Fibroblast of lung (primary cell): Measurements from ENCODE around the gene KCND3. TPM values are rescaled to one million over a fixed set of nuclear protein-coding genes. Genes with fewer than 3 reads are reported as not detected.

Experiments
- DNase-seq, 2 donors: peaks; one replicate each; pipeline versions ENCODE4 v3.0.0 to v3.0.0-alpha.2; 2010; ENCODE audit warnings: low read depth in 2 of 2
- H2AFZ ChIP-seq: 2 replicates; pipeline ENCODE4 v1.5.1; 2012; ENCODE audit warnings: low read length, control low read depth, inconsistent platforms
- H3K27ac ChIP-seq: 2 replicates; pipeline ENCODE4 v1.5.1; 2011; ENCODE audit warnings: low read length, control low read depth; ENCODE audit not compliant: insufficient read depth
- H3K27me3 ChIP-seq: 2 replicates; pipeline ENCODE4 v1.5.1; 2011; ENCODE audit warnings: mild to moderate bottlenecking, low read length; ENCODE audit not compliant: control insufficient read depth, insufficient read depth
- H3K36me3 ChIP-seq: 2 replicates; pipeline ENCODE4 v1.5.1; 2011; ENCODE audit warnings: low read length; ENCODE audit not compliant: control insufficient read depth, insufficient read depth
- H3K4me1 ChIP-seq: 2 replicates; pipeline ENCODE4 v1.5.1; 2011; ENCODE audit warnings: low read length; ENCODE audit not compliant: control insufficient read depth, insufficient read depth; ENCODE audit errors: extremely low read depth
- H3K4me2 ChIP-seq: 2 replicates; pipeline ENCODE4 v1.5.1; 2011; ENCODE audit warnings: low read length, control low read depth; ENCODE audit not compliant: insufficient read depth; ENCODE audit errors: extremely low read depth
- H3K4me3 ChIP-seq, 4 experiments: fragments of 200-600 bp in 1 of 4; sonication (generic) in 1 of 4; replicated peaks in 1 of 4; 2 replicates each; pipeline ENCODE4 v1.5.1; 2011 to 2016; ENCODE audit warnings: low read length in 4 of 4, low read depth in 3 of 4, mild to moderate bottlenecking in 3 of 4, control low read depth in 2 of 4, inconsistent platforms in 1 of 4, mixed read lengths in 1 of 4; ENCODE audit not compliant: insufficient read depth in 1 of 4; ENCODE audit errors: control extremely low read depth in 1 of 4
- H3K79me2 ChIP-seq: 2 replicates; pipeline ENCODE4 v1.5.1; 2012; ENCODE audit warnings: mild to moderate bottlenecking, low read length, inconsistent platforms; ENCODE audit not compliant: control insufficient read depth, insufficient read depth
- H3K9ac ChIP-seq: 2 replicates; pipeline ENCODE4 v1.5.1; 2011; ENCODE audit warnings: mild to moderate bottlenecking, low read length, control low read depth; ENCODE audit not compliant: insufficient read depth
- H3K9me3 ChIP-seq: 2 replicates; pipeline ENCODE4 v1.5.1; 2012; ENCODE audit warnings: low read depth, low read length; ENCODE audit not compliant: control insufficient read depth, insufficient read depth
- H4K20me1 ChIP-seq: 2 replicates; pipeline ENCODE4 v1.5.1; 2011; ENCODE audit warnings: low read length; ENCODE audit not compliant: control insufficient read depth, insufficient read depth; ENCODE audit errors: extremely low read depth
- EZH2 ChIP-seq: IDR thresholded peaks from 2 replicates; pipeline ENCODE4 v1.5.1; 2012; ENCODE audit warnings: low read length, control low read depth, mild to moderate bottlenecking; ENCODE audit errors: missing control alignments
- polyA plus RNA-seq, 2 donors: library from polyadenylated mRNA; depleted of rRNA in 1 of 2; stranded (reverse) in 1 of 2; unstranded in 1 of 2; fragments of >200 nt; gene quantifications; 2 replicates each; pipeline ENCODE4 v1.2.1, GENCODE V29; 2011 to 2012; ENCODE audit warnings: missing spikeins in 1 of 2
- total RNA-seq: library from RNA; depleted of rRNA; stranded (reverse); fragments of >200 nt; gene quantifications from 2 replicates; pipeline ENCODE4 v1.2.1, GENCODE V29; 2014
- TF ChIP-seq, protein P1 (sequence below), 2 donors: IDR thresholded peaks in 1 of 2; conservative IDR thresholded peaks in 1 of 2; 1 replicate in 1 of 2; 2 replicates in 1 of 2; pipeline ENCODE4 v1.5.1; 2011 to 2012; ENCODE audit warnings: low read length in 2 of 2, control low read depth in 1 of 2, inconsistent platforms in 1 of 2, low read depth in 1 of 2, mild to moderate bottlenecking in 1 of 2

KCND3 gene
- total and polyA plus RNA-seq, 2 donors (not counting 1 experiment from before 2014, with no cell fraction given), result 0.66 to 9.3 TPM

DNA sequence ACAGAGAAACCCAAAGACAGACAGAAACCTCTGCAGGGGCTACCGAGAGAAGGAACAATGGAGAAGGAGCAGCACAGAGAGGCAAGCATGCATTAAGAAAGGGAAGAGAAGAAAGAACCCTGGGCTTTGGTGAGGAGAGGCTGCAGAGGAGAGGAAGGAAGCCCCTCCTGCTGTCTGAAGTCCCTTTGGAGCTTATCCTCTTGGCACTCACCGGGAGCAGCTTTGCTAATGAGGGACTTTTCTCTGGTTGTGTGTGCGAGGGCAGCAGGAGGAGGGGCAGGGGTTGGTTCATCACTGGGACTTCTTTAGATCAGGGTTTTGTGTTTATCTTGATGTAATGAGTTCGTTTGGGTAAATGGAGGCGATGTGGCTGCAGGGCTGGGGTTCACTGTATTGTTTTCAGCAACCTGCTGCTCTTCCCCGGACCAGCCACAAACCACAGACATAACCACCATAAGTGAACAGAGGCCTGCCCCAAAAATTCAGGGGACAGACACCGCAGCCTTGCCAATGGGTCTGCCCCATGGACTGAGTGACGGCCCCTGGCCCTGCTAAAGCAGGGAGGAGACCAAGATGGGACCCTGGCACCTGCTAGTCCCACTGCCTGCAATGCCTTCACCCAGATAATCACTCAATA lies 100.6 kb downstream of the KCND3 start:
- Histone ChIP-seq H3K27ac (no peak overlapping the region), H2AFZ (no peak overlapping the region), H3K9me3 (no peaks in the 10 kb centered on the region), H3K79me2 (no peaks in the 10 kb centered on the region), H3K9ac (no peak overlapping the region), H3K27me3 (no peaks in the 10 kb centered on the region), H3K4me2 (no peak overlapping the region), H4K20me1 (no peaks in the 10 kb centered on the region), H3K36me3 (no peaks in the 10 kb centered on the region), H3K4me3 (no peak overlapping the region), H3K4me1 (no peaks in the 10 kb centered on the region)
- DNase-seq, result no peak
- TF ChIP-seq, protein P1, sequence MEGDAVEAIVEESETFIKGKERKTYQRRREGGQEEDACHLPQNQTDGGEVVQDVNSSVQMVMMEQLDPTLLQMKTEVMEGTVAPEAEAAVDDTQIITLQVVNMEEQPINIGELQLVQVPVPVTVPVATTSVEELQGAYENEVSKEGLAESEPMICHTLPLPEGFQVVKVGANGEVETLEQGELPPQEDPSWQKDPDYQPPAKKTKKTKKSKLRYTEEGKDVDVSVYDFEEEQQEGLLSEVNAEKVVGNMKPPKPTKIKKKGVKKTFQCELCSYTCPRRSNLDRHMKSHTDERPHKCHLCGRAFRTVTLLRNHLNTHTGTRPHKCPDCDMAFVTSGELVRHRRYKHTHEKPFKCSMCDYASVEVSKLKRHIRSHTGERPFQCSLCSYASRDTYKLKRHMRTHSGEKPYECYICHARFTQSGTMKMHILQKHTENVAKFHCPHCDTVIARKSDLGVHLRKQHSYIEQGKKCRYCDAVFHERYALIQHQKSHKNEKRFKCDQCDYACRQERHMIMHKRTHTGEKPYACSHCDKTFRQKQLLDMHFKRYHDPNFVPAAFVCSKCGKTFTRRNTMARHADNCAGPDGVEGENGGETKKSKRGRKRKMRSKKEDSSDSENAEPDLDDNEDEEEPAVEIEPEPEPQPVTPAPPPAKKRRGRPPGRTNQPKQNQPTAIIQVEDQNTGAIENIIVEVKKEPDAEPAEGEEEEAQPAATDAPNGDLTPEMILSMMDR (conservative IDR thresholded peaks at IDR 0.05 in 1 of 2, IDR thresholded peaks at IDR 0.05 in 1 of 2; ENCODE audit: low read depth in 1 of 2, low read length in 2 of 2), result no peak
- TF ChIP-seq EZH2, result no peak

DNA sequence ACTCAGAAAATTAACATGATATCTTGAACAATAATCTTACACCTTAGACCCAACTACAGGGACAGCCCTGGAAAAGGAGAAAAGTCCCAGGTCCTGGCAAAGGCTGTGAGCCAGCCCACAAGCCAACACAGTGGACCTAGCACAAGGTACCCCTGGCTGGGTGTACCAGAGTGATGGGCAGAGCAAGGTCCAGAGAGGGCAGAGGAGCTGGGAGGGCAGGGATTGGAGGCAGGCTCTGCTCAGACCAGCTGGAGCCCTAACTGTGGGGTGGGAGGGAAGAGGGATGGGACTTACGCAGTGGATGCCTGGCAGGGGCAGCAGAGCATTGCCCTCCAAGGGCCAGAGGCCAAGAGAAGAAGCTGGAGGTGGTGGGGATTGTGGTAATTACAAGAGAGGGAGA lies 101.6 kb downstream of the KCND3 start:
- TF ChIP-seq, protein P1 (conservative IDR thresholded peaks at IDR 0.05 in 1 of 2, IDR thresholded peaks at IDR 0.05 in 1 of 2; ENCODE audit: low read depth in 1 of 2, low read length in 2 of 2), result no peak
- TF ChIP-seq EZH2, result no peak

DNA sequence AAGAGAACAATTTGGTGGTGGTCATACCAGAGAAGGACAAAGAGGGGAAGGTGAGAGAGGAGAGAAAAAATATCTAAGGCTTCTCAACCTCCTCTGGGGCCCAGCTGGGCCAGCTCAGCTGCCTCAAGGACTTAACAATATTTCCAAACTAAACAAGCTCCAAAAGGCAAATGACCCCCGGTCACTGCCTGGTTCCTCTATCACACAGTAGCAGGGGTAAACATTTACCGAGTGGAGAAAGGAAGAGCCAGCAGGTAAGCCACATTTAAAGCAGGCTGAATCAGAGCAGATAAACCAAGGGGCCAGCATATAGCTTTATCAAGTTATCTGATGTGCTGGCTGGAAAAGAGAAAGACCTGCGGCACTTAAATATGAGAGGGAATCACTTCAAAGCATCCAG lies 102.1 kb downstream of the KCND3 start:
- no peaks in the 10 kb centered on the region for H3K27me3 ChIP-seq
- TF ChIP-seq EZH2, result no peak
- TF ChIP-seq, protein P1 (conservative IDR thresholded peaks at IDR 0.05 in 1 of 2, IDR thresholded peaks at IDR 0.05 in 1 of 2; ENCODE audit: low read depth in 1 of 2, low read length in 2 of 2), result no peak
- no peaks in the 10 kb centered on the region for H4K20me1 ChIP-seq
- H3K4me2 ChIP-seq, result no peak overlapping the region
- no peak overlapping the region for H3K4me3 ChIP-seq
- no peak overlapping the region for H2AFZ ChIP-seq
- H3K79me2 ChIP-seq, result no peaks in the 10 kb centered on the region
- H3K4me1 ChIP-seq, result no peaks in the 10 kb centered on the region
- no peak overlapping the region for H3K9ac ChIP-seq
- DNase-seq, result no peak
- H3K9me3 ChIP-seq, result no peaks in the 10 kb centered on the region
- no peak overlapping the region for H3K27ac ChIP-seq
- no peaks in the 10 kb centered on the region for H3K36me3 ChIP-seq

More for the DNA sequence above, 101.6 kb downstream of the KCND3 start:
- no peak overlapping the region for H3K9ac ChIP-seq
- H3K27ac ChIP-seq, result no peak overlapping the region
- DNase-seq, result no peak
- no peaks in the 10 kb centered on the region for H3K36me3 ChIP-seq
- no peak overlapping the region for H2AFZ ChIP-seq
- no peak overlapping the region for H3K4me3 ChIP-seq
- no peaks in the 10 kb centered on the region for H3K4me1 ChIP-seq
- no peaks in the 10 kb centered on the region for H3K9me3 ChIP-seq
- no peaks in the 10 kb centered on the region for H4K20me1 ChIP-seq
- no peaks in the 10 kb centered on the region for H3K27me3 ChIP-seq
- no peaks in the 10 kb centered on the region for H3K79me2 ChIP-seq
- H3K4me2 ChIP-seq, result no peak overlapping the region
